Ramos (cell line): Measurements from ENCODE around the gene RASSF1.
"Not testable (repeated sequence)": the region's sequence is repeated elsewhere in the genome, so short reads cannot be mapped to it uniquely, and the experiment has no call there.

Experiments used
- in situ Hi-C: fragments of 300-500 bp; cut with MboI; formaldehyde crosslinking; loops from one replicate; pipeline ENCODE4 v1.14.3; 2022; ENCODE audit warnings: low sequenced_read_pairs; ENCODE audit not compliant: unreplicated experiment

The RASSF1 gene

DNA sequence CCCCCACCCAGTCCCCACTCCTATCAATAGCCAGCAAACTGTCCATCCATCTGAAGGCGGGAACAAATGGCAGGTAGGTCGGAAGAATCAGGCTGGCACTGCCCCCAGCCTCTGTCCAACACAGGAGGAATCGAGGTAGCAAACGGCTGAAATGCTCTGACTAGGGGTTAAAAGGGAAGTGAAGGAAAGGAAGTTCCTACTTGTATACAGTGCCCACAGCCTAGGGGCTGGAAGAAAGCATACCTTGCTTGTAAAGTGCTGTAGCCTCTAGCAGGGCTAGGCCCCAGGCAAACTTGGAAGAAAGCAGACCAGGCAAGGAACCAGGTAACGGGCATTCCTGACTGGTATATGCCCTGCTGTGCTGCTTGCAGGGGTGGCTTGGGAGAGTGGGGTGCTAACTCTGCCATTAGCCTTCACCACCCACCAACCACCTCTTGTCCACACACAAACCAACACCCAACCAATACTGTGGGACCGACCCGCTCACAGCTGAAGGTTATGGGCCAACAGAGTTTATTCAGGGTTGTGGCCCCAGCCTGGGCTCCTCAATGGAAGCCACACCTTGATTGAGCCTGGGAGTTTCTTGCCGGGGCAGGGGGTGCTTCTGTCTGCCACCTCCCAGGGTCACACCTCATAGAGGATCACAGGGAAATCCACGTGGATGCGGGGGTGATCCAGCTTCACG lies 15.0 kb downstream of the RASSF1 start:
- in situ Hi-C loops: no loop called here

DNA sequence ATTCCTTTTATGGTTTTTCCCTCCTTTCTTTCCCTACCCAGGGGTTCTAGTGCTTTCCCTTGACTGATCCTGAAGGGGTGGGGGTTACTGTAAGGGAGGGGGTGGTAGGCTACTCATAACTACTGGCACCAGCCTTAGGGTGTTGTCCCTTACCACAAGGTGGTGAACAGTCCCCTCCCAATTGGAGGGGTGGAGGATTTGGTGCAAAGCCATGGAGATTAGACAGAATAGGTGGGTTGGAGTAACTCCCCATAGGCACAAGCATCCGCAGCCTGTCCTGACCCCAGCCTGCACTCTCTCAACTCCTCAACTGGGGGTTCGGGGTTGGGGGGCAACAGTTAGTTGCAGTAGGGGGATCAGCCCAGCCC lies 15.5 kb downstream of the RASSF1 start:
- in situ Hi-C loops: no loop called here

DNA sequence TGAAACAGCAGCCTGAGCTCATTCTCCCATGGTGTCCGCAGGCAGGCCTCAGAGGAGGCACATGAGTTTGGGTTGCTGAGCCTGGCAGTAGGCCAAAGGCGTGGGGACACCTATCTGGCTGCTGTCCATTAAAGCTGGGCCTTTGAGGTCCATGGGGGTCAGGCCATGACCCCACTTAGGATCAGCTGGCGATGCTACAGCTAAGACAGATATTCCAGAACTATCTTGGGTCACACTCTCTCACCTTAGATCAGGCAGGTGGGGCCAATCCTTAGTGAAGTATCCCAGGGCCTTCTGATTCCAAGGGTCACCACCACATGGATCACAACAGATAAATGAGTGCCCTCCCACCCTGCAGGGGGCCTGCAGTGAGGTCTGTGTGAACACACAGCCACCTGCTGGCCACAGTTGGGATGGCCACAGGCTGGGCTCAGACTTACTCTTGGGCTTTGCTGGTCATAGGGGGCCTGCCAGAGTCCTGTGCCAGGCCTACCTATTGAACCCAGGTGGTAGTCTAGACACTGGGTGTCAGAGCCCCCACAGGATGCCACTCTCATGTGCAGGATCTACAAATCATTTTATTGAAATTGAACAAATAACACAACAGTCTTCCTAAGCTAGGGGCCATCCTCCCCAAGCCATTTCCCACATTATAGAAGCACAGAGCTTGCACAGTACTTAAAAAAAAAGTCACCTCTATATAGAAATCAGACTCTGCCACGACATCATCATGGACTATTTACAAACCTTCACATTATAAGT lies 16.1 kb downstream of the RASSF1 start:
- in situ Hi-C loops: no loop called here

DNA sequence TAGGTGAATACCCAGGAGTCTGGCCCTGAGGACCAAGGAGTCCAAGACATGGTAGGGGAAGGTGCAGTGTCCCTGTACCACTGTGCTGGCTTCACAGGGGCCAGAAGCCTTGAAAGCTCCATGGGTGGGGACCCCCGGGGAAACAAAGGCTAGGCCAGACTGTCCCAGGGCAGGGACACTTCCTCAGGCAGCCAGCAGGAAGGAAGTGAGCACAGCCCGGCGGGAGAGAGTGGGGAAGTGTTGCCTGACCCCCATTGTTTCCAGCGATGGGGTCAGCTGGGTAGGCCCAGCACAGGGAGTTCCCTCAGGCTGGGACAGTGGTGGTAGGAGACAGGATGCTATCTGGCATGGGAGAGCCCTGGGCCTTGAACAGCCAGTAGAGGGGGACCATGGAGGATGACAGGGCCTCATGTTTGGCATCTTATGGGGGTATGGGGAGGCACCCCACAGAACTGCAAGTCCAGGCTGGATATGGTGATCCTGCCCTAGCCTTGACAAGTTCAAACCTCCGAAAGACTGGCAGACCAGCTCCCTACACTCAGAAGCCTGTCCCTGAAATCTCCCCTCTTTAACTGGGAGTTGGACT lies 16.9 kb downstream of the RASSF1 start:
- in situ Hi-C loops: no loop called here

DNA sequence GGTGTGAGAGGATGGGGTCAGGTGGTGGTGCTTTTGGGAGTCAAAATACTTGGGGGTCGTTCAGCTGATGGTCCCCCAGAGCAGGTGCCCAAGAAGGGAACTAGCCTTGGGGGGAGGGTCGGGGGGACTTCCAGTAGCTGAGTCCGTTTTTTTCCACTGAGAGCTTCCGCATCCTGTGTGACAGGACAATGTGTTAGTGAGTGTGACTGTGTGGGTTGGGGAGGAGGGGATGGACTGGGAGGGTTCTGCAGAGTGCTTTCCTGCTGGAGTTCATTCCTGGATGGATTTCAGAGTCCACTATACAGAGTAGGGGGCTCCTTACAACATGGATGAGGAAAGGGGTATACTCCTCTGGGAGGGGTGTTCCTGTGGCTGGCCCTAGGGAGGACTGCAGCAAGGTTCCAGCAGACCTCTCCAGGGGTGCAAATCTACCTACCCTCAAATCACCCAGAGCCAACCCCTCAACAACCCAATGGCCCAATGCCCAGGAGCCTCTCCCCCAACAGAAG lies 17.5 kb downstream of the RASSF1 start:
- in situ Hi-C loops: no loop called here

DNA sequence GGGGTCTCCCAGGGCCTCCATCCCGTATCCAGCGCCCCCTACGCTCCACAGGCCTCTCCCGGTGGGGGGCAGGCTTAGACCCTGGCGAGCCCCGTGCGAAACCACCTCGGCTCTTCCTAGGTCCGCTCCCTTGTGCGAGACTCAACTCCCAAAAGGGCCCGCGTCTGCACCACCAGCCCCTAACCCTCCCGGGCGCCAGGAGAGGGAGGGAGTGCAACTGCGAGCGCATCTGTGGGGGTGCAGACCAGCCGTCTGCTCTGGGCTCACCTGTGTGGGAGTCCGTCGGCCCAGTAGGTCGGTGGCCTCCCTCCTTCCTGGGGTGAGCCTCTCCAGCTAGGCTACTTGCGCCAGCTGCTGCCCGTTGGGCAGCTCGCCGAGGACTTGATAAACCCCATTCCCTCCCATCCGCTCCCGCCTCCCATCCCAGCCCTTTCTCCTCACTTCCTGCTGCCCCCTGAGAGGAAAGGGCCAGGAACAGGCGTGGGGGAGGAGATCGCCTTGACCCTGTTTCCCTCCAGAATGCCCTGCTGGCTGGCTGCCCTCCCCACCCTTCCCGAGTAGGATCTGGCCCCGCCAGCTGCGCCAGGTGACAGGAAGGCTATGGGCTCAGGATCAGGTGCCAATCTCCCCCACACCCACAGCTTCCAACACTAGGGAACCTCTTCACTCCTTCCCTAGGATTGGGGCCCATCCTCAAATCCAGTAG lies 18.1 kb downstream of the RASSF1 start, which contains the start of gene HYAL2:
HYAL2 (minus strand) TSS at position 360 of the 706 bp plus-strand sequence. CDS start 2,256 bp downstream, outside the sequence.
- in situ Hi-C loops: no loop called here

DNA sequence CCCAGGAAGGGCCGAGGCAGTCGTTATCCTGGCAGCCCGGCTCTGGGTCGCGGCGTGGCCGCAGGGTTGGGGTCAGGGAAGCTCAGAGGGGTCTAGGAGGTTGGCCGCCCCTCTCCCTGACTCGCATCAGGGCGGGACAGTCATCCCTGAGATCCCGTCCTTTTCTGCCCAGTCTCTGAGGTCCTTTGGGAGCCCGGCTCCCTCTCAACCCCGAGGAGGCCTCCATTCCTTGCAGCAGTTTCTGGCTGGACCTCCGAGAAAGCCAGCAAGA lies 18.6 kb downstream of the RASSF1 start:
- in situ Hi-C loops: no loop called here

DNA sequence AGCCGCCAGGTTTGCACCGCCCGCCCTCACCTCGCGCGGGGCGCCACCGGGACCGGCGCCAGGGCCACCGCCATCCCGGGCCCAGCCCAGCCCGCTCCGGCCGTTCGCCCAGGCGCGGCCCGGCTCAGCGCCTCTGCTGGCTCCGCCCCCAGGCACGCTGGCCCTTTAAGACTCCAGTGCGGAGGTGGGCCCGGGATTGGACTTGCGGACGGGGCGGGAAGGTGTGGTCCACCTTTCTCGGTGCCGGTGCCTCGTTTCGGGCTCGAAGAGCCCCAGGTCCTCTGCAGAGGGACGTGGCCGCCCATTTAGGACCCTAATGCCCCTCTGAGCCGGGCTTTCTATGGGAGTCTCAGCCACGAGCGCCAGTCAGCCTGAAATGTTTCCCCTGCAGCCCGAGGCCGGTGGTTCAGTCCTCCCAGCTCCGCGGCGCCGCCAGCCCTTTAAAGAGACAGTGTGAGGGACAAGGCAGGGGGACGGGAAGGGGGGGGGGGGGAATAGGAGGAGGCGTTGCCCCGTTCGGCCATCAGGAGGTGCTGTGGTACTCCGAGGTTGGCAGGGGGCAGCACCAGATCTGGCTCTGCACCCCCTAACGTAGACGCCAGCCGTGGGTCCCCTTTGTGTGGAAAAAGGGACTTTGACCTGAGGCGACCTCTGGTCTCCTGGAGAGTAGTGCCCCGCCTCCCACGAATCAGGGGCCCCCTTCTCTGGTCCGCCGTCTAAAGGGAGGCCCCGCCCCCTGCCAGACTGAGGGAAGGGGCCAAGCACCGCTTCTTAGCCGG lies 19.1 kb downstream of the RASSF1 start:
- in situ Hi-C loops: no loop called here

DNA sequence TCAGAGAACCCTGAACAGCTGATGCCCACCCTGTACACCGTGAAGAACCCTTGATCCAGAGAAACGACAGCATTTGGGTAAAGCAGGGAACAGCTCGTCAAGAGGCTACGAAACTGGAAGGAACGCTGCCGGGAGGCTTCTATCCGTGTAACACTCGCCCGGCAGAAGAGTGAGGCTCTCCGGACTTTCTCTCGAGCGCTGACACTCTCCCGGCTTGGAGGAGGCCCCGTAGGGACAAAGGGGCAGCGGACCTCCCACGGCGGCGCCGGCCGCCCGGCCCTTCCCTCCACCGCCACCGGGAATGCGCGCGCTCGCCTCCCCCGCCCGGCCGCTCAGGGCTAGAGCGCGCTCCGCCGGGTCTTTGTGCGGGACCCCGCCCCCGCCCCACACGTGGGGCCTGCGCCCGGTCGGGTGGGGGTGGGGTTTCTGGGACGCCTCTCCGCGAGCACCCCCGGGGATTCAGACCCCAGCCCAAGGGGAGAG lies 19.7 kb downstream of the RASSF1 start:
- in situ Hi-C loops: no loop called here

DNA sequence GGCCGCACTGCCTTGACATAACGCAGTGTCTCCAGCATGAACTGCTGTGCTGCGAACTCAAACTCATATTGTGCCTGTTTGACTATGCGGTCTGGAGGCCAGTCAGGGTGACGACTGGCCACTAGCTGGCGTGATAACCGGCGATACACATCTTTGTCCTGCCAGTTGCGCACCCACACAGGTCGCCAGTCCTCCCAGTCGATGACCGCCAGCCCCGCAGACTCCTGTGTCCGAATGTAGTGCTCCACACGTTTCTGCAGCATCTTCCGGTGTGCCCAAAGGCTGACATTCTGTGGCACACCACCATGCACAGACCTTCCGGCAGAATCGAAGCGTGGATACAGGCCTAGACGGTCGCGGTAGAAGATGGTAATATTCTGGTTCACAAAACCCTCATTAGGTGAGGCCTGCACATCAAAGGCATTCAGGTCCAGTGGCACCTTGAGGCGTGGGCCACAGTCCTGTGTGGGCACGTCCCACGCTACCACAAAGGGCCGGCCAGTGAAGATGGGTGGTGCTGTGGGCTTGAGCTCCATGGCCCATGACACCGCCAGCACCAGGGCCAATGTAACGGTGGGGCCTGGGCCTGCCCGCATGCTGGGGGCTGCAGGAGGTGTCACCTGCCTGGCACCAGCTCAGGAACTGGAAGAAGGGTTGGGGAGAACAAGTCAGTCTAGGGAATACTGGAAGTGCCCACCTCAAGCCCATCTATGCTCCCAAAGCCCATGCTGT lies 20.6 kb downstream of the RASSF1 start:
- in situ Hi-C loops: no loop called here

DNA sequence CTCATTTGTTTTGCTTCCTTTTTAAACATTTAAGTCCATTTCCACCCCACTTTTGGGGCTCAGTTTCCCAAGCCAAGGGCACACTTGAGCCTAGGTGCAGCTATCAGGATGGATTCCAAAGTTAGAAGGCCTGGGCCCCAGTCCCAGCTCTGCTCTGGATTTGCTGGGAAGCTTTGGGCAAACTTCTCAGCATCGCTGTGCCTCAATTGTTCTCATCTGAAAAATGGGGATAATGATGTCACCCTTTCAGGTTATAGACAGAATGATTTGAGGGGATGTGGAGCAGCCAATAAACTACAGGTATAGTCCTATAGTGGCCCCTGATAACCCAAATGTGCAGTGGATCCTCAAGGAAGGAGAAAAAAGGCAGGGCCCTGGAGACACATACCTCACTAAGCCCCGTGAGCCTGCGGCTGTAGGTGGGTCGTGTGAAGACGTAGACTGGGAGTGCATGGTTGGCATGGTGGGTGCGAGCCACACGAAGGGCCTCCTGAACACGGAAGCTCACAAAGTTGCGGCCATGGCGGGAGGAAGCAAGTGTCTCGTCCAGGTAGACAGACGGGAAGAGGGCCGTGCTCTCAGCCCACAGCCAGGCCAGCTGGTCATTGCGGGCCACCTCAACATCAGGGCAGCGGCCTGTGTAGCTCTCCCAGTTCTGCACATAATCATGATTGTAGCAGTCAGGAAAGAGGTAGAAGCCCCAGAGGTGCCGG lies 21.3 kb downstream of the RASSF1 start:
- in situ Hi-C loops: no loop called here

DNA sequence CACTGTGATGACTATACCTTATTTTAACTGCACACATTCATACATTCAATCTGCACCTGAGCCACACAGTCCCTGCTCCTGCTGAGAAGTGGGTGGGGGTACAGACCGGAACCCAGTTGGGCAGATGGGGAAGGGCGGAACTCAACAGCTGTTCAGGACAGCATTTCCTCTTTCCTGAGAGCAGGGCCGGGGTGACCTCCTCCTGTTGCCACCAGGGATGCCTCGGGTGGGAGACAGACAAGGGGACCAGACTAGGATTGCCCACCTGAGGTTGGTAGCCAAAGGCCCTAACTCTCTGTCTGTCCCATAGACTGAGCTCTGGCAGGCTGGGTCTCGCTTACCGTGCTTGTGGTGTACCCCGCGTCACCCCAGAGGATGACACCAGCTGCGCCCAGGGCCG lies 22.0 kb downstream of the RASSF1 start:
- in situ Hi-C loops: no loop called here

DNA sequence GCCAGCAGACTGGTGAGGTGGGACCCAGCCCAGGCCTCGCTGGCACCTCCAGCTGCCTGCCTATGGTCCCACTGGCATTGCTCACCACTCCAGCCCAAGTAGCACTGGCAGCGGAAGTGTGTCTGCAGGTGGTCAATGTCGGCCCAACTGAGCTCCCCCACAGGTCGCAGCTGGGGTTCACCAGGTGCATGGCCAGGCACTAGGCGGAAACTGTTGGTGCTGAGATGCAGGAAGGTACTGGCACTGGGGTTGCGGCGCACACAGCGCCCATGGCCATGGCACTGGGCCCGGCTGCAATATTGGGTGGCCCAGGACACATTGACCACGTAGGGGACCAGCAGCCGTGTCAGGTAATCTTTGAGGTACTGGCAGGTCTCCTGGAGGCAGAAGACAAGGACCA lies 22.5 kb downstream of the RASSF1 start:
- in situ Hi-C loops: no loop called here

DNA sequence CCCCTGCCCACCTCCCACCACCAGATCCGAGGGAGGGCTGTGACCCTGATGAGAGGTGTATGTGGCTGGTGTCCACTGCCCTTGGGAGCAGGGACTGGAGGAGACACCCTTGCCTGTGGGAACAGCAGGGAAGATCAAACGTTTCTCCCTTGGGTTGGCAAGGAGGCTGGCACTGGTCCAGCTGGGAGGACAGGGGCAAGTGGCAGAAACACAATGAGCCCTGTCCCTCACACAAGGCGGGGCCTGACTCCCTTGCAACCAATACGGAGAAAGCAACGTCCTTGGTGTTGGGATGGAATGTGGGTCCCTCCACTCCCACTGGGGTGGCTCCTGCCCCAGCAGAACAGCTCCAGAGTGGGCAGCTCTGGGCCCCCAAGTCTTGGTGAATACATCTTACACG lies 23.3 kb downstream of the RASSF1 start:
- in situ Hi-C loops: no loop called here

DNA sequence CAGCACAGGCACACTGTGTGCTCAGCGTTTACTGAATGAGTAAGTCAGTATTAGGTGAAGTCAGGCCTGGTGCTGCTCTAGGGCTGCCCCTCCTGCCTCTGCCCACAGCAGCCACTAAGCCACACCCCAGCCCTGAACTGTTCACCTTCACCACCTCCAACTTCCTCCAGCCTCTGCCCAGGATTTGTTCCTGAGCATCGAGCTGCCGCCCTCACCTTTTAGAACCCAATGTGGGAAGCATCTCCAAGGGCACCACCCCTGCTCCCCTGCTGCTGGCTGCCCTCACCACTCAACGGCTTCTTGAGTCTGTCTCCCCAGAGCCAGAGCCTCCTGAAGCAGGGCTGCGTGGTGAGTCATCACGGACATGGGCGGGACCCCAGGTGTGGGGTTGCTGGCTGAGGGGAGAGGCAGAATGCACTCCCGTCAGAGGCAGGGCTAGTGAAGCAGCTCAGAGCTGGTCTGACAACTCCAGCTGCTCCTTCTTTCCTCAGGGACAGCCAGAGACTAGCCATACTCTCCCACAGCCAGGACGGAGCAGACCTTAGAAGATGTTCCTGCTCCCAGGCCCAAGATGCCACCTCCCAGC lies 23.9 kb downstream of the RASSF1 start:
- in situ Hi-C loops: no loop called here

DNA sequence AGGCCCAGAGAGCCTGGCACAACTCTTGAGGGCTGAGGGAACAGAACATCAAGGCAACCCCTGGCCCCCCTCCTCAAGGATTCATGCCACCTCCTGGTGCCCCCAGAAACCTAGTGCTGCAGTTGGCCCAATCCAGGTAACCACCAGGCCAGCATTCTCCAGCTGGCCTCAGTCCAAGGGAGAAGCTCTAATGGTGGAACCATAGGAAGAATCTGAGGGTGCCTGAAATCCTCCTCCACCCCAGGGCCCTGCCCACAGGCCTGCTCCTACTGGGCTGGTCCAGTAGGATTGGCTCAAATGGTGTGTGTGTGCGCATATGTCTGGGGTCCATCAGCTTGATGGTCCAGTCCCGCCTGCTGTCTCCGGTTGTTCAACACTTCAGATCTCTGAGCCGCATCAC lies 25.8 kb downstream of the RASSF1 start:
- in situ Hi-C loops: no loop called here

DNA sequence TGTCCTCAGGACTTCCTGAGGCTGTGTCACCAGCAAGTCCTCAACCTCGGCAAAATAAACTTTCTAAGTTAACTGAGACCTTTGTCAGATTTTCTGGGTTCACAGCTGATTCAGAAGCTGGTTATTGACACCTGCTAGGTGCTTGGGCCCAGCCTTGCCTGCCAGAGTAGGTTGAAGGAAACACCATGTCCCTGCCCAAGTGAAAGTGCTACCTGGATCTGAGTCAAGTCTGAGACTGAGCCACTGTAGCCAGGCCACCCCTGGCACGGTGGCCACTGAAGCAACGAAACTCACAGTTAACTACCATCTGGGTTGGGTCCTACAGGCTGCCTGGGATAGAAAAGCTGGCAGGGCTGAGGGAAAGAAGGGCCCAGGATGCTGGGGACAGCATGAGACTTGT lies 26.3 kb downstream of the RASSF1 start:
- in situ Hi-C loops: no loop called here

DNA sequence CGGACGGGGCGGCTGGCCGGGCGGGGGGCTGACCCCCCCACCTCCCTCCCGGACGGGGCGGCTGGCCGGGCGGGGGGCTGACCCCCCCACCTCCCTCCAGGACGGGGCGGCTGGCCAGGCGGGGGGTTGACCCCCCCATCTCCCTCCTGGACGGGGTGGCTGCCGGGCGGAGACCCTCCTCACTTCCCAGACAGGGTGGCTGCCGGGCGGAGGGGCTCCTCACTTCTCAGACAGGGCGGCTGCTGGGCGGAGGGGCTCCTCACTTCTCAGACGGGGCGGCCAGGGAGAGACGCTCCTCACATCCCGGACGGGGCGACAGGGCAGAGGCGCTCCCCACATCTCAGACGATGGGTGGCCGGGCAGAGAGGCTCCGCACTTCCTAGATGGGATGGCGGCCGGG lies 28.6 kb downstream of the RASSF1 start:
- in situ Hi-C loops: not testable (repeated sequence)
